Measurements from ENCODE around the gene SHTN1.

Gene SHTN1

DNA sequence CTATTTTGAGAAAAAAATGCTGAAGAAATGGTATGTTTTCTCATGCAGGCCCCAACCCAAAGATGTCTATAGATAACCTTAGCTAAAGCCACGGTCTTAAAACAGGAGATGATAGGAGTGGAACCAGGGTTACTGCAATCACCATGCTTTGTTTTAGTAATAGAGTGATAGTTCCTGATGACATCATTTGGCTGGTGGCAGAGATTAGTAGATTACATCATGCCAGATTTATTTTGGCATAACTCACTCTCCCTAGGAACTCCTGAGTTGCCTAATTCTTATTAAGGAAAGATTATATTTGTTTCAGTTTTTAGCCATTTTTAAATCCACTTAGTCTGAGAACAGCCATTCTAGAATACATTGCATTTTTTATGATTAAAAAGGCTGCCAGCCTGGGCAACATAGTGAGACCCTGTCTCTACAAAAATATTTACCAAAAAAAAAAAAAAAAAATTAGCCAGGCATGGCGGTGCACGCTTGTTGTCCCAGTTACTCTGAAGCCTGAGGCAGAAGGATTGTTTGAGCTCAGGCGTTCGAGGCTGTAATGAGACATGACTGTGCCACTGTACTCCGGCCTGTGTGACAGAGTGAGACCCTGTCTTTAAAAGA, 137.9 kb downstream of the SHTN1 start:
- no peak for DNase-seq

GRCh38 chr10:116866066-116866465, 138.9 kb downstream of the SHTN1 start:
- no peak for DNase-seq

DNA sequence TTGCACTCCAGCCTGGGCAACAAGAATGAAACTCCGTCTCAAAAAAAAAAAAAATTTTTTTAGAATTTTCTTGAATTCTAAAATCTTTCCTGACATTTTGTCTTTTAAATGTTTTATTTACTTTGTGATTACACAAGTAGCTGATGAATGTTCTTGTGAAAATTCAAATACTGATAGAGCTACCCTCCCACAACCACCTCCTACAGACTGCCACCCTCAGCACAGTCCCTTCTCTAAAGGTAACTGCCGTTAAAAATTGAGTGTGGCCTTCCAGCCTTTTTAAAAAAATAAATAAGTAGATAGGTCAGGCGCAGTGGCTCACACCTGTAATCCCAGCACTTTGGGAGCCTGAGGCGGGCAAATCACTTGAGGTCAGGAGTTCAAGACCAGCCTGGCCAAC, 140.6 kb downstream of the SHTN1 start:
- DNase-seq: no peak

DNA sequence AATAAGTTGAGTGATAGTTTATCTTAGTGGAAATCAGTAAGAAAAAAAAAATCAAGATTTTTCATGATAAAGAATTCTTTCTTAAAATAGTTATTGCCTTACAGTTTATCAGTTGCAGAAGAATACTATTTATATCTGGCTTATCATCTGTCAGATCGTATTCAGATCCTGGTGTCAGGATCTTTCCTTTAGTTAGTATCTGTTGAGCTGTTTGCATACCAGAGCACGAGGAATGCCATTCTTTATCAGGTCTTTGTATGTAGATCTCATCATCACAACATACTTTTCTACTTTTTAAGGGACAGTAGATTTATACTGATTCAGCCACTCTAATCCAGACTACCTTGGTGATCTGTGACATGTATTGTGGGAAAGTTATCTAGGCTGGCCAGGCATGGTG, 143.2 kb downstream of the SHTN1 start:
- DNase-seq: no peak

DNA sequence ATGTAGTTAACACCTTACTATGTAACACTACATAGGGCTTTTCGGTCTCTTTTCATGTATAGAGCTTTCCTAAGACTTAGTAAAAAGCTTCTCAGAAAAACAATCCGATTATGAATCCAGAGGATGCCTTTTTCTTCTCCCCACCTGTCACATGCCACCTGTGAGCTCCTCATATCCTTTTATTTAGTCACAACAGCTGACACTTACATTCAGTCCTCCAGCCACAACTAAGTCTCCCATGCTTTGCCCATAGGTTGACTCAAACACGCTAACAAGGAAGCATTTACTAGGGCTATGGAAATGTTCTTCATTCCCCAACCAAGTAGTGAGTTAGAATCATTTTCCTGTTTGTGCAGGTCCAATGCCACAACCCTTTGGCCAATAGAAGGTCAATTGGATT, 147.8 kb downstream of the SHTN1 start:
- DNase-seq: no peak

GRCh38 chr10:116853701-116854100, 151.3 kb downstream of the SHTN1 start:
- DNase-seq: no peak

- no peak for DNase-seq
These were observed 151.7 kb downstream of the SHTN1 start for GRCh38 chr10:116853287-116853686.

DNA sequence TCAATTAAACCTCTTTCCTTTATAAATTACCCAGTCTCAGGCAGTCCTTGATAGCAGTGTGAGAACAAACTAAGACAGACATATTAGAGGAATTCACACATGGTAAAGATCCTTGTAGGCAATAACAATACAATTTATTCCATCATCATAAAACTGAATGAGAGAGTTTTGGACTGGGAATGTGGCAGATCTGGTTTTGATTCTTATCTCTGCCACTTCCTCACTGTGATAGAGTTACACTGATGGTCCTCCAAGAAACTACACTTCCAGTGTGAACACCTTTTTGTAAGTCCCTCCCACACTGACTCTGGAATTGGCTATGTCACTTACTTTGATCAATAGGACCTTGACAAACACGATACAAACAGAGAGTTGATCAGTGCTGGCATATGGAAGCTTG, 152.7 kb downstream of the SHTN1 start:
- DNase-seq: no peak

DNA sequence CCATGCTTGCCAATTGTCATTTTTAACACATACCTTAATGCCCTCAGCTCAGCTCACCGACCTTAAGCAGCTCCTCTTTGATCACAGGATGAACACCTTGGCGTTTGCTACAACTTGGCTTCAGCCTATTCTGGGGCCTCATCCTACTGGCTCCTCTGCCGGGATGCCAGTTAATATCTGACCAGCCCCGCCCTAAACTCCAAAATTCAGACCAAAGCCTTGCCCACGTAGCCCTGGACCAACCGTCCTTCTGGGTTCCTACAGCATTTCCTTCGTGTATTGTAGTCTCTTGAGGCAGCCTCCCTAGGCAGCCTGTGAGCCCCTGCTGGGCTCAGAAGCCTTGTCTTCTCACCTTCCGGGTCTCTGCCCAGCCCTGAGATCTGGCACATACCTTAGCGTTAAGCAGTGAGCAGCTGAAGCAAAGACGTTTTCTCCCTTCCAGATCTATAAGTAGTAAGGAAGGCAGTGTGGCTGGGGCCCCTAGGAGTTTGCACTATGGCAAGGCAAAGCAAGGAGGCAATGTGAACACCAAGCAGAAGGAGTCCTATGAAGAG, 154.9 kb downstream of the SHTN1 start:
- DNase-seq: peak; percentile 39

DNA sequence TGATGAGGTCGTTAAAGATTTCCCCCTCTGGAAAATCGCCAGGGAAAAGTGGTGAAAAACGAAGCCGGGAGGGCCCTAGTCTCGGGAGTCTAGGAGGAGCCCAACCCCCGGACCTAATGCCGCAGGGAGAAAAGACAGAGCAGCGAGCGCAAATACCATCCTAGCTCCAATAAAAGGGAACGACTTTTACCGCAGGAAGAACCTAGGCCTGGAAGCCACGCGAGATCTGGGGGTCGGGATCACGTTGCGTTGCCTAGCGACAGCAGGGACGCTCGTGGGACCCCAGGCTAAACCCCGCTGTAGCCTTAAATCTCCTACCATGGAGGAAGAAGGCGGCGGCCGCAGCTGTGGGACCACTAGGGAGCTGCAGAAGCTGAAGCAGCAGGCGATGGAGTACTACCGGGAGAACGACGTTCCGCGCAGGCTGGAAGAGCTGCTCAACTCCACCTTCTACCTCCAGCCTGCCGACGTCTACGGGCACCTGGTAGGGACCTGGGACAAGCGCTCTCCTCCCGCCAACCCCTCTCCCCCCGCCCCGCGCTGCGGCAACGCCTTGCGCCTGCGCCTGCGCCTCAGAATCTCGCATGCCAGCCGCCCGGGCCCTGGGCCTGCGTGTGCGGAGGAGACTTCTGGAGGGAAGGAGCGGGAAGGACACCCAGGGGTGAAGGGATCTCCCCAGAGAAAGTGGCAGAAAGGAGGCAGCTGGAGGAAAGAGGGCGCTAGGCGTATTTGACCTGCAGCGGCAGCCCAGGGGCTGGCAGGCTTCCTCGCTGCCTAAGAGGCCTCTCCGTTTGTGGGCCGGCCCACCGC, 155.5 kb downstream of the SHTN1 start, which contains the start of gene ENO4:
Gene ENO4 (plus strand): TSS at position 252 of the 810 bp plus-strand sequence. CDS start 68 bp downstream, at position 320.
- peak; percentile 94 for DNase-seq

DNA sequence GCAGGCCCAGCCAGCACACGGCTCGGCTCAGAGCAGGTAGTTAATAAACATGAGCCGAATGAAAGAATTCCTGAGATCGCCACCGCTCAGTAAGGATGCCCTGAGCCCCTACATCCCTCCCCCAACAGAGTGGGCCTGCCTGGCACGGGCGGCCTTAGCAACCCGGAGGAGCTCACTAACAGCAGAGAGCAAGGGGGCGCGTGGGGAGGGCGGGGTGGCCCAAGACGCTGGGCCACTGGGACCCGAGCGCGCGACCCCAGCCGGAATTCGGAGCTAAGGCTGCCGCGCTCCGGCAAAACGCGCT, 156.1 kb downstream of the SHTN1 start:
- peak; percentile 60 for DNase-seq

DNA sequence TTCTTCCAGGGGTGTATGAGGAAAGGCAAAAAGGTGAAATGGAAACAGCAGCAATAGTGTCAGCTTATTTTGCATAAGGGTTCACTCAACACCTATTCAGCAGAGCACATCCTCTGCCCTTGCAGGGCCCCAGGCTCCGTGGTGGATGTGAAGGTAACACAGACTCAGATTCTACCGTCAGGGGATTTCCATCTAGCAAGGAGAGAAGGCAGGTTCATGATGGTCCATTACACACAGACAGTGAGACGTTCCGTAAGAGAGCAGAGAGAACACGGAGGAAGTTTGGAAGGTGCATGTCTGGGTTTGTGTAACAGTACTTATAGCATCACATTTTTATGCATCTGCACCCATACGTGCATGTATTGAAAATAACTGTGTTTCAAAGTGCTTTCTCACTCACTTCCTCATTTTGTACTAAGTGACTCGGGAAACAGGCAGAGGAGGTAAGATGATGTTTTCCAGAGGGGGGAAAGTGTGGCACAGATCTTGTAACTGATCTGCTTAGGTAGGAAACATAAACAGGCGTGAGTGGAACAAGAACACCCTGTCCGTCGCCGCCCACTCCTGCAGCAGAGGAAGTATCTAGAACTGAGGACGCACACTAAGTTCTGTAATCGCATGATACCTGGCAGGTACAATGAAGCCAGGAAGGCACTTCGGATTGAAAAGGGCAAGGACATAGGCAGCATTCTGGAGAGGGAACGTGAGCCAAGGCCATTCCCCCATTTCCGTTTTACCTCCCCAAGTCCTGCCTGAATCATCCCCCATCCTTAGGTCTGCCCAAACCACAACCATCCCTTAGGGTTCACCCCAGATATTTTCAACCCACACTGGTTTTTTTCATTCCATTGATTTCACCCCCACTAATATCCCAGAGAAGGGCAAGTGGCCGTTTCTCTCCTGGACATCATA, 156.7 kb downstream of the SHTN1 start:
- peak; percentile 42 for DNase-seq

- DNase-seq: peak; percentile 41
These were observed 159.2 kb downstream of the SHTN1 start for GRCh38 chr10:116845823-116846222.

DNA sequence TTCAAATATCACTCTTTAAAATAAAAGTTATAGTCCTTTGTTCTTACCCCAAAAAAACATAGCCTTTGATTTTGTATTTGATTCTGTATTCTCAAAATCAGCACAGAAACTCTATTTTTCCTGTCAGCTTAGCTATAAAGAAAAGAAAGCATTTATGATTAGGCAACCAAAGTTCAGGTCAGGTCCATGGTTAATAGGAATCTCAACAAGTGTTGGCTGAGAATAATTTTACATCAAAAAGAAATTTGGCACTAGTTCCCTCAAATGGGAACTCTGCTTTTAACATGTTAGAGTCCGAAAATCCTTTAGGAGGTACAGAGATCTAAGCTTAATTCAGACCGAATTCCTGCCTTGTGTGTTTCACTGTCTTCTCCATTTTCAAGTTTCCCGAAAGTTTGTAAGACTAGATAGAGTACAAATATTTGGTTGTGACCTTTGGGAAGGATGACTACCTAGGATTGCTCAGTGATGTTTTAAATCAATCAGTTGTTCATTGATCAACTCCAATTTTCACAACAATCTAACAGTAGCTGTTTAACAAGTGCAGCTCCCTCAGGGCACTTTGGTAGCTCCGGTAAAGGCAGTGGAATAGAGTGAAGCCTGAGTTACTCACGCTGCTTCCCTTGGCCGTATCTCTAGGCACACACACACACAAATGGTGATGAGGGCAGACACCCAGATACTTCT, 164.5 kb downstream of the SHTN1 start:
- DNase-seq: no peak

DNA sequence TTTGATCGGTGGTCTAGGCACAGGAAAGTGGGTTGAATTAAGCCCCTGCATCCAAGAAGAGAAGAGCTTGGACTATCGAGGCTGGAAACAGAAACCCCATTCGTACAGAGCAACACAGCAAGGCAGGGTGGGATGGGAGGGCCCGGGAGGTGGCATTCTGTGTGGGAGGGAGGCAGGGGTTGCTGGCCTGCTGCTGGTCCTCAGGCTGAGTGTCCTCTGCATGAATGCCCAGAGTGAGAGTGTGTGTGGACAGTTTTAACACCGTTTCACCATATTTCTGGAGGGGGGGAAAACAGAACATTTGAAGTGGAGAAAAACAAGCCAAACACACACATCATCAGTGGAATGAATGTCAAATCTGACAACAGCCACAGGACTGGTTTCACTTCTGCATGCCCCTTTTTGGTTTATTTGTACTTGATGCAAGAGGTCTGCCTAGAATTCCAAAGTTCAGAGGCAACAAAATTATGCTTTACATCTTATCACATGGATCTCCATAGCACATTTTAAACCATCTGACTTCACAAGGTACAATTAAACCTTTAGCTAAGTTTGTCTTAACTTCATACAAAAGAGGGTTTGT, 166.8 kb downstream of the SHTN1 start:
- DNase-seq: no peak

DNA sequence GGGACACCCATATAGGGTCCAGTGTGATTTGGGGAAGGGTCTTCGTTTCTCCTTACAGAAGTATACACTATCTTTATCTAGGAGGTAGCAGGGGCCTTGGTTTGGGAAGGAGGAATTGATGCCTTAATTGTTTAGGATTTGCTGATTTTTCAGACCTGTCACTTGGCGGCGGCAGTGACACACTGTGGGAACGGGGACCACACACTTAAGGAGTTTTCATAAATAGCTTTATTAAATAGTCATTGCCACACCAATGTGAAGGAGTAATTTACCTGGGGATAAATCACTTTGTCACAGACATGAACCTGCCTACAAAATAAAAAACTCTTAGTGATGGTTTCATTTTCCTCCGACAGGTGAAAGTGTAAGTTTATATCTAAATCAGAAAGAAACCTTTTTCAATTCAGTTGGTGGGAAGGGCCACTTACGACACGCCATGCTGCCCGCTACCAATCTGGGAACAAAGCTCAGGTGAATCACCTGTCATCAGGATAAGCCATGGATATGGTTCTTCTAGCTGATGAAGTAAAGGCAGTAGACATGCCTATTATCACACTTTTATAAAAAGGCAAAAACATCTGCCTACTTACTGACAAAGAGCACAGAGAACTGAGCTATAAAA, 168.0 kb downstream of the SHTN1 start:
- no peak for DNase-seq

GRCh38 chr10:116836083-116836482, 168.9 kb downstream of the SHTN1 start:
- no peak for DNase-seq

- no peak for DNase-seq
These were observed 169.3 kb downstream of the SHTN1 start for GRCh38 chr10:116835658-116836057.

DNA sequence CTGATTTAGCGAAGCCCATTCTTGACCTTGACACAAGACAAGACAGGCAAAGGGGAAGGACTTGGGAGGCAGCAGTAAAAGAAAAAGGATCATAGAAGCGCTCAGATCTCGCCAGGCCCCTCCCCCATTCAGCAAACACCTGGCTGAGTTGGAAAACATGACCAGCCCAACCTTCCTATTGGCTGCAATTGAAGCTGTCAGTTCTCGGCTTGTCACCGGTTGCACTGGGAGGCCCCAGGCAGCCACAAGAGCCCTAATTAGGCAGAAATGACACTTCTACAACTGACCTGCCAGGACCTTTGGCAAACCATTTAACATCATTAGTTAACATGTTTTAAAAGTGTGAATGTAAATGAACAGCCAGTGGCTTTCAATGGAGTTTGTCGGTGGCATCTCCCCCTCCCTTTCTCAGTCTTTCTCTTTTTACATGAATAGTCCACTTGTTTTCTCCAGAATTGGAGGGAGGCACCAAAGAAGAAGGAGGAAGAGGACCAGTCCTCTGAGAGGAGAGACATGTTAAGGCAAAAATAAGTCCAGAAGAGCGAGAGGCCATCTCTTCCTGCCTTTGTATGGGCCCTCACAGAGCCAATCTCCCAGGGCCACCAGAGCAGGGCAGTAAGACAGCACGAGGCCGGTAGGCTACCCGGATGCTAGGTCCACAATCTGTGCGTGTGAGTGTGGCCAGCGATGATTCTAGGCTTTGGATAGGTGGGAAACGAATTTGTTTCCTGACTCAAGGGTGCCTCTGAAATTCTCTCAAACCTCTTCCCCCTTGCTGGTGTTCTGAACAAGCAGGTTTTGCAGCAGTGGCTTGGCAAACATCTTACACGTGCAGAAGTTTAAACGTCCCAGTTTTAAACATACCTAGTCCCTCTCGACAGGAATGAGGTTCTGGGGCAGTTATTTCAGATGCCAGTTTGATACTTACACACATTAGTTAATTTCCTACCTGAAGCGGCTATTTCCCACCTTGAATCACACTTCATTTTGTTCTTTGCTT, 170.7 kb downstream of the SHTN1 start:
- DNase-seq: no peak

DNA sequence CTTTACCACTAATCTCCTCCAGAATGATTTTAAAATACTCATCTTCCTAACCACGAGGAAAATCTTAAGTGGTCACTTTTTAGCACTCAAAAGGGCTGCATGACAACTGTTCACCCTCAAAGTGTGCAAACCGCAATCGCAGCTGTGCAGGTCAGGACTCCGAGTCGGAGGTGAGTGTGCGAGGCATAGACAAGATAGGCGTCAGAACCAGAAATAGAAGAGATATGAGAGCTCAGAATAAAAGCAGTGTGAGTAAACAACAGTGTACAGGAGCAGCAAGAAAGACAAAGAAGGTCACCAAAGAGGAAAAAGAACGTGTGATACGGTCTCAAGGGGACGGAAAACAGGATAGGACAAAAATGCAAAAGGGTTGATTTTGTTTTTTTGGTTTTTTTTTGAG, 173.2 kb downstream of the SHTN1 start:
- DNase-seq: no peak

Data from DMS53 (cell line).